AML-193 (cell line): Measurements from ENCODE around the gene WFDC9.
"Not testable (repeated sequence)": the region's sequence is repeated elsewhere in the genome, so short reads cannot be mapped to it uniquely, and the experiment has no call there.

ENCODE experiments used
- DNase-seq, 2 experiments: peaks; one replicate each; lab custom pipeline; 2025; lab: John Stamatoyannopoulos, UW

The WFDC9 gene

GRCh38 chr20:45592574-45593189 is 38.4 kb downstream of the WFDC9 start:
- peak; percentile 67 to 75 for DNase-seq

GRCh38 chr20:45589725-45590124 is 41.4 kb downstream of the WFDC9 start:
- DNase-seq = no peak

DNA sequence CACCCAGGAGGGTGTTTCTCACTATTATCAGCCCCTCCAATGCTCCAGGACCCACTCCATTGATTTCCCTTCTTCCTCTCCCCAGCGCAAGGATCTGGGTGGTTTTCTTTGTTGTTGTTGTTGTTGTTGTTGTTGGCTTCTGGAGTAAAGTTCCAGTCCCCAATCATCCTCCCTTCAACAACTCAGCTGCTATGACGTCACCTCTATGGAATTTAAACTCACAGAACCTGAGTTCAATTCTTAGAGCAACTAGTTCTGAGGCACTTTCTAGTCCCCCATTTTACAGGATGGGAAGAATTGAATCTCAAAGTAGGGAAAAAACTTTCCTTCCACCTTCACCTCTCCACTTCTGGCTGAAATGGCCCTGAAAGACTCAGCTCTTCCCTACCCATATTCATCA is 42.3 kb downstream of the WFDC9 start:
- no peak for DNase-seq

DNA sequence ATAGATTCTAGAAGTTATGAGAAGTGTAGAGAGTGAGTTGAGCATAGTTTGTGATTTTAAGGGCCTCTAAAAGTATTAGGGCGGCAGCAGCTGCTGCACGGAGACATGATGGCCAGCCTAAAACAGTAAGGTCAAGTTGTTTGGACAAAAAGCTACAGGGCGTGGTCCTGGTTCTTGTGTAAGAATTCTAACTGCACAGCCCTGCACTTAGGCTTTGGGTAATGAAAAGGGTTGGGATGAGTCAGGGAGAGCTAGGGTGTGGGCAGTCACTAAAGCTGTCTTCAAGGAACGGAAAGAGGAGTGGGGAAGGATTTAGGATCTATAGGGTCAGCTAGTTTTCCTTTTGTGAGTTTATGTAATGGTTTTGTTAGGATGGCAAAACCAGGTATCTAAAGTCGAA is 45.1 kb downstream of the WFDC9 start:
- not testable (repeated sequence) for DNase-seq

DNA sequence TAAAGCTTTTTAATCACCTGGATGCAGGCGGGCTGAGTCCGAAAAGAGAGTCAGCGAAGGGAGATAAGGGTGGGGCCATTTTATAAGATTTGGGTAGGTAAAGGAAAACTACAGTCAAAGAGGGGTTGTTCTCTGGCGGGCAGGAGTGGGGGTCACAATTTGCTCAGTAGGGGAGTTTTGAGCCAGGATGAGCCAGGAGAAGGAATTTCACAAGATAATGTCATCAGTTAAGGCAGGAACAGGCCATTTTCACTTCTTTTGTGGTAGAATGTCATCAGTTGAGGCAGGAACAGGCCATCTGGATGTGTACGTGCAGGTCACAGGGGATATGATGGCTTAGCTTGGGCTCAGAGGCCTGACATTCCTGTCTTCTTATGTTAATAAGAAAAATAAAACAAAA is 46.8 kb downstream of the WFDC9 start:
- DNase-seq = not testable (repeated sequence)

GRCh38 chr20:45583502-45583901 is 47.6 kb downstream of the WFDC9 start:
- no peak for DNase-seq

- DNase-seq = no peak
Observed at GRCh38 chr20:45581702-45582101, 49.4 kb downstream of the WFDC9 start.

GRCh38 chr20:45579184-45579583 is 51.9 kb downstream of the WFDC9 start, which contains the start of gene WFDC8:
WFDC8 (minus strand) TSS chr20:45579284; CDS start chr20:45579247, 37 bp downstream.
- no peak for DNase-seq

- no peak for DNase-seq
Observed at GRCh38 chr20:45578231-45578630, 52.9 kb downstream of the WFDC9 start.

GRCh38 chr20:45576995-45577394 is 54.1 kb downstream of the WFDC9 start:
- DNase-seq = no peak

DNA sequence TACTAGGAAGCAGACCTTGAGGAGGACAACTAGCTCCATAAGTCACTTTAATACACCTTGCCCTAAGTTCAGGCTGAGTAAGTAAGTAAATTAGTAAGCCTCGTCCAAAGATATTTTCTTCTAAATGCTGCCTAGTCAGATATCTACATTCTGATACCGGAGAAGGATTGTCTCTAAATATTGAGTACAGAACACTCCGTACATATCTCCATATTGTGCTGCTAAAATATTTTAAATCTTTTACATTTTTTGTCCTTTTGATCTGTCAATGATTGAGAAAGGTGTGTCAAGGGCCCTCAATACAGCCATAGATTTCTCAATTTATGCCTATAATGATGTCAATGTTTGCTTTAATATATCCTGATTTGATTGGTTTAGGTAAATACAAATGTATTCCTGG is 55.2 kb downstream of the WFDC9 start:
- DNase-seq = no peak

DNA sequence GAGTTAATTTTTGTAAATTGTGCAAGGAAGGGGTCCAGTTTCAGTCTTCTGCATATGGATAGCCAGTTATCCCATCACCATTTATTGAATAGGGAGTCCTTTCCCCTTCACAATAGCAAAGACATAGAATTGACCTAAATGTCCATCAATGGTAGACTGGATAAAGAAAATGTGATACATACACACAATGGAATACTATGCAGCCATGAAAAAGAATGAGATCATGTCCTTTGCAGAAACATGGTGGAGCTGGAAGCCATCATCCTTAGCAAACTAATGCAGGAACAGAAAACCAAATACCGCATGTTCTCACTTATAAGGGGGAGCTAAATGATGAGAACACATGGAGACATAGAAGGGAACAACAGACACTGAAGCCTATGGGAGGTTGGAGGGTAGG is 61.4 kb downstream of the WFDC9 start:
- not testable (repeated sequence) for DNase-seq

GRCh38 chr20:45564760-45565276 is 66.3 kb downstream of the WFDC9 start:
- DNase-seq = no peak
